Neuron (in vitro differentiated cells): Measurements from ENCODE around the gene NACAD.

Experiments used
- H2AFZ ChIP-seq: one replicate; pipeline ENCODE4 v1.6.1; 2013; ENCODE audit warnings: low read depth, mild to moderate bottlenecking, inconsistent platforms, low read length, moderate library complexity
- H3K27me3 ChIP-seq: one replicate; pipeline ENCODE4 v1.6.1; 2013; ENCODE audit warnings: low read length; ENCODE audit not compliant: insufficient read depth
- H3K36me3 ChIP-seq: one replicate; pipeline ENCODE4 v1.6.1; 2013; ENCODE audit warnings: low read length; ENCODE audit not compliant: insufficient read depth
- H3K4me1 ChIP-seq: one replicate; pipeline ENCODE4 v1.6.1; 2013; ENCODE audit warnings: low read length; ENCODE audit not compliant: insufficient read depth
- H3K4me3 ChIP-seq: 2 replicates; pipeline ENCODE4 v1.5.1; 2013; ENCODE audit warnings: mild to moderate bottlenecking, low read length, moderate library complexity
- H3K9me3 ChIP-seq: one replicate; pipeline ENCODE4 v1.6.1; 2013; ENCODE audit warnings: low read length

Gene NACAD

GRCh38 chr7:45108863-45109262, 20.1 kb upstream of the NACAD start:
- Histone ChIP-seq H3K27me3 (no peaks in the 10 kb centered on the region), H3K9me3 (no peaks in the 10 kb centered on the region), H2AFZ (no peak overlapping the region), H3K4me3 (no peak overlapping the region), H3K4me1 (peaks cover 16% of the 10 kb centered on the region), H3K36me3 (peaks cover 55% of the 10 kb centered on the region)

- Histone ChIP-seq H3K4me1 (peaks cover 12% of the 10 kb centered on the region), H3K4me3 (no peak overlapping the region), H3K27me3 (no peaks in the 10 kb centered on the region), H2AFZ (no peak overlapping the region), H3K9me3 (no peaks in the 10 kb centered on the region), H3K36me3 (peaks cover 70% of the 10 kb centered on the region)
These were observed 18.6 kb upstream of the NACAD start for GRCh38 chr7:45107356-45107755.

- no peak overlapping the region for H3K4me3 ChIP-seq
- H3K9me3 ChIP-seq: no peaks in the 10 kb centered on the region
- peaks cover 12% of the 10 kb centered on the region for H3K4me1 ChIP-seq
- no peak overlapping the region for H2AFZ ChIP-seq
- no peaks in the 10 kb centered on the region for H3K27me3 ChIP-seq
- peaks cover 75% of the 10 kb centered on the region for H3K36me3 ChIP-seq
These were observed 18.1 kb upstream of the NACAD start for GRCh38 chr7:45106820-45107219.

GRCh38 chr7:45105588-45106188, 16.9 kb upstream of the NACAD start:
- Histone ChIP-seq H3K4me1 (peaks cover 12% of the 10 kb centered on the region), H3K4me3 (no peak overlapping the region), H3K9me3 (no peaks in the 10 kb centered on the region), H2AFZ (no peak overlapping the region), H3K36me3 (peaks cover 87% of the 10 kb centered on the region), H3K27me3 (no peaks in the 10 kb centered on the region)

- no peaks in the 10 kb centered on the region for H3K9me3 ChIP-seq
- no peak overlapping the region for H3K4me3 ChIP-seq
- no peaks in the 10 kb centered on the region for H3K27me3 ChIP-seq
- peaks cover 9% of the 10 kb centered on the region for H3K4me1 ChIP-seq
- H2AFZ ChIP-seq: no peak overlapping the region
- peaks cover 93% of the 10 kb centered on the region for H3K36me3 ChIP-seq
These were observed 16.2 kb upstream of the NACAD start for GRCh38 chr7:45104844-45105587.

- Histone ChIP-seq H3K4me1 (peaks cover 7% of the 10 kb centered on the region), H3K9me3 (no peaks in the 10 kb centered on the region), H3K4me3 (no peak overlapping the region), H3K36me3 (peaks cover 98% of the 10 kb centered on the region), H2AFZ (no peak overlapping the region), H3K27me3 (no peaks in the 10 kb centered on the region)
These were observed 15.4 kb upstream of the NACAD start for GRCh38 chr7:45103958-45104843.

GRCh38 chr7:45102785-45103712, 14.3 kb upstream of the NACAD start:
- H3K36me3 ChIP-seq: peaks cover 89% of the 10 kb centered on the region
- H3K27me3 ChIP-seq: no peaks in the 10 kb centered on the region
- H3K9me3 ChIP-seq: no peaks in the 10 kb centered on the region
- no peak overlapping the region for H3K4me3 ChIP-seq
- no peaks in the 10 kb centered on the region for H3K4me1 ChIP-seq
- no peak overlapping the region for H2AFZ ChIP-seq

- H3K4me1 ChIP-seq: no peaks in the 10 kb centered on the region
- no peak overlapping the region for H2AFZ ChIP-seq
- no peaks in the 10 kb centered on the region for H3K9me3 ChIP-seq
- H3K36me3 ChIP-seq: peaks cover 77% of the 10 kb centered on the region
- H3K4me3 ChIP-seq: no peak overlapping the region
- no peaks in the 10 kb centered on the region for H3K27me3 ChIP-seq
These were observed 13.0 kb upstream of the NACAD start for GRCh38 chr7:45101748-45102147.

GRCh38 chr7:45100761-45101480, 12.2 kb upstream of the NACAD start:
- H2AFZ ChIP-seq: no peak overlapping the region
- H3K36me3 ChIP-seq: peaks cover 69% of the 10 kb centered on the region
- H3K4me1 ChIP-seq: no peaks in the 10 kb centered on the region
- no peaks in the 10 kb centered on the region for H3K9me3 ChIP-seq
- H3K27me3 ChIP-seq: no peaks in the 10 kb centered on the region
- no peak overlapping the region for H3K4me3 ChIP-seq

GRCh38 chr7:45099891-45100760, 11.4 kb upstream of the NACAD start:
- H3K4me1 ChIP-seq: no peaks in the 10 kb centered on the region
- no peaks in the 10 kb centered on the region for H3K9me3 ChIP-seq
- H2AFZ ChIP-seq: no peak overlapping the region
- H3K36me3 ChIP-seq: peaks cover 61% of the 10 kb centered on the region
- no peak overlapping the region for H3K4me3 ChIP-seq
- H3K27me3 ChIP-seq: no peaks in the 10 kb centered on the region

GRCh38 chr7:45098983-45099839, 10.4 kb upstream of the NACAD start:
- Histone ChIP-seq H3K4me1 (no peaks in the 10 kb centered on the region), H3K9me3 (no peaks in the 10 kb centered on the region), H3K27me3 (no peaks in the 10 kb centered on the region), H3K36me3 (peaks cover 52% of the 10 kb centered on the region), H3K4me3 (no peak overlapping the region), H2AFZ (no peak overlapping the region)
